Thyroid gland (tissue), 4 donors: Measurements from ENCODE around the gene CD3E. TPM values are rescaled to one million over a fixed set of nuclear protein-coding genes. Genes with fewer than 3 reads are reported as not detected.

Experiments used
- DNase-seq, 2 donors: peaks; one replicate each; pipeline ENCODE4 v3.0.0-alpha.2; 2019
- H3K27ac ChIP-seq, 3 donors: fragments of 200-600 bp; sonication (generic); 1 replicate in 2 of 3; 2 replicates in 1 of 3; pipeline ENCODE4 v1.5.1; 2016 to 2019; ENCODE audit warnings: mild to moderate bottlenecking in 1 of 3, moderate library complexity in 1 of 3
- H3K27me3 ChIP-seq: fragments of 200-600 bp; sonication (generic); one replicate; pipeline ENCODE4 v1.5.1; 2019
- H3K36me3 ChIP-seq, 2 donors: fragments of 200-600 bp; sonication (generic); one replicate each; pipeline ENCODE4 v1.5.1; 2016 to 2019
- H3K4me1 ChIP-seq, 2 donors: fragments of 200-600 bp; sonication (generic); one replicate each; pipeline ENCODE4 v1.5.1; 2017 to 2019
- H3K4me3 ChIP-seq, 3 donors: fragments of 200-600 bp; sonication (generic); replicated peaks in 1 of 3; 1 replicate in 2 of 3; 2 replicates in 1 of 3; pipeline ENCODE4 v1.5.1; 2016; ENCODE audit warnings: mild to moderate bottlenecking in 1 of 3
- H3K9me3 ChIP-seq: fragments of 200-600 bp; sonication (generic); one replicate; pipeline ENCODE4 v1.5.1; 2017
- CTCF ChIP-seq, 6 experiments: fragments of 200-600 bp in 3 of 6; fragments of 450-650 bp in 3 of 6; sonication (generic) in 3 of 6; IDR thresholded peaks; one replicate each; pipeline ENCODE4 v1.5.1; 2016 to 2019; ENCODE audit warnings: antibody characterized with exemption in 6 of 6, mild to moderate bottlenecking in 2 of 6, inconsistent platforms in 1 of 6, moderate library complexity in 1 of 6
- POLR2A ChIP-seq, 2 donors: fragments of 450-650 bp; IDR thresholded peaks; one replicate each; pipeline ENCODE4 v1.6.1; 2017; ENCODE audit warnings: antibody characterized with exemption in 2 of 2, mild to moderate bottlenecking in 2 of 2, moderate library complexity in 1 of 2
- WGBS, 2 donors: methylation state at CpG; one replicate each; pipeline ENCODE4 v1.1.5; 2017; 5-methylcytosine and 5-hydroxymethylcytosine counted together
- intact Hi-C: fragments of 100-400 bp; cut with DNase I; formaldehyde crosslinking; loops from one replicate; pipeline ENCODE4 v1.15.1; 2023
- total RNA-seq, 4 donors: library from RNA; depleted of rRNA; stranded (reverse); fragments of >200 nt; gene quantifications; one replicate each; pipeline ENCODE4 v1.2.3, GENCODE V29; 2016

CD3E gene
- total RNA-seq, 4 donors from 2014 or later, result 3.0 to 4.3 (median 3.3) TPM

- Histone ChIP-seq H3K27ac (no peak overlapping the region), H3K36me3 (no peaks in the 10 kb centered on the region), H3K27me3 (no peaks in the 10 kb centered on the region), H3K4me1 (no peaks in the 10 kb centered on the region), H3K9me3 (no peaks in the 10 kb centered on the region), H3K4me3 (no peak overlapping the region)
- DNase-seq, result no peak
- 76 to 77% methylated on average over 5 of the region's 5 CpGs for WGBS, 2 donors
- TF ChIP-seq POLR2A (IDR thresholded peaks at IDR 0.05) (no peak), CTCF (IDR thresholded peaks at IDR 0.05) (no peak)
- intact Hi-C loops, result no loop called here
These were observed 9.3 kb upstream of the CD3E start for GRCh38 chr11:118295199-118295598.

GRCh38 chr11:118295815-118296454 is 8.6 kb upstream of the CD3E start:
- DNase-seq, result peak; percentile 15 to 19
- H3K4me1 ChIP-seq, result no peaks in the 10 kb centered on the region
- no peaks in the 10 kb centered on the region for H3K27me3 ChIP-seq
- intact Hi-C loops, result no loop called here
- no peaks in the 10 kb centered on the region for H3K36me3 ChIP-seq
- 68 to 72% methylated on average over 3 of the region's 3 CpGs for WGBS, 2 donors
- H3K27ac ChIP-seq, result no peak overlapping the region
- no peaks in the 10 kb centered on the region for H3K9me3 ChIP-seq
- TF ChIP-seq POLR2A (IDR thresholded peaks at IDR 0.05) (no peak), CTCF (IDR thresholded peaks at IDR 0.05) (peak in 5 of 6 experiments; percentile 17 to 57 (median 41))
- no peak overlapping the region for H3K4me3 ChIP-seq

GRCh38 chr11:118301600-118302195 is 2.8 kb upstream of the CD3E start:
- DNase-seq, result no peak
- intact Hi-C loops, result loop anchor here (5.0 kb wide), 1 partner anchor 46 kb away; no protein-coding TSS in a partner anchor

GRCh38 chr11:118304227-118304567 is 333 bp upstream of the CD3E start:
- H3K27ac ChIP-seq, result no peak overlapping the region
- no peaks in the 10 kb centered on the region for H3K36me3 ChIP-seq
- H3K27me3 ChIP-seq, result no peaks in the 10 kb centered on the region
- TF ChIP-seq POLR2A (IDR thresholded peaks at IDR 0.05) (no peak), CTCF (IDR thresholded peaks at IDR 0.05) (no peak)
- H3K9me3 ChIP-seq, result no peaks in the 10 kb centered on the region
- WGBS, 2 donors, result 71 to 82% methylated on average over 1 of the region's 1 CpG
- intact Hi-C loops, result loop anchor here (5.0 kb wide), 1 partner anchor 43 kb away; no protein-coding TSS in a partner anchor
- no peak for DNase-seq
- no peak overlapping the region for H3K4me3 ChIP-seq
- H3K4me1 ChIP-seq, result no peaks in the 10 kb centered on the region

More at GRCh38 chr11:118301600-118302195, 2.8 kb upstream of the CD3E start:
- Histone ChIP-seq H3K4me1 (no peaks in the 10 kb centered on the region), H3K9me3 (no peaks in the 10 kb centered on the region), H3K36me3 (no peaks in the 10 kb centered on the region), H3K27me3 (no peaks in the 10 kb centered on the region), H3K4me3 (no peak overlapping the region), H3K27ac (no peak overlapping the region)
- TF ChIP-seq CTCF (IDR thresholded peaks at IDR 0.05) (no peak), POLR2A (IDR thresholded peaks at IDR 0.05) (no peak)
- 56 to 59% methylated on average over 8 of the region's 8 CpGs for WGBS, 2 donors

DNA sequence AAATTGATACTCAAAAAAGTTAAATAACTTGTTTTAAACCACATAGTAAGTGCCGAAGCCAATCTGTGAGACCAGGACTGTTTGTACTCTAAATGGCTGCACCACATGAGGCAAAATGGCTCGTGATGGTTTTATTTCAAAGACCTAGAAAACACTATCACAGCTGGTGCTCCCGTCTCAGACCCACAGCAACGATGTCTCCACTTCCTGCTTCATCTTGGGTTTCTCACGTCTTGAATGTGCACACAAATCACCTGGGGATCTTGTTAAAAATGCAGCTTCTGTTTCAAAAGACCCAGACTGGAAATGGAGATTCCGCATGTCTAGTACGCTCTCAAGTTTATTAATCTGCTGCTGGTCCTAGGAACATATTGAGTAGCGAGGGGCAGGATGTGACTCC is 1.2 kb downstream of the CD3E start:
- WGBS, 2 donors, result 69 to 71% methylated on average over 8 of the region's 8 CpGs
- Histone ChIP-seq H3K27ac (no peak overlapping the region), H3K36me3 (no peaks in the 10 kb centered on the region), H3K4me1 (no peaks in the 10 kb centered on the region), H3K4me3 (no peak overlapping the region), H3K9me3 (no peaks in the 10 kb centered on the region), H3K27me3 (no peaks in the 10 kb centered on the region)
- no peak for DNase-seq
- intact Hi-C loops, result no loop called here
- TF ChIP-seq POLR2A (IDR thresholded peaks at IDR 0.05) (no peak), CTCF (IDR thresholded peaks at IDR 0.05) (no peak)
